ENCODE results near the gene PLCL2.
"Not testable (repeated sequence)": the region's sequence is repeated elsewhere in the genome, so short reads cannot be mapped to it uniquely, and the experiment has no call there.

PLCL2 gene

DNA sequence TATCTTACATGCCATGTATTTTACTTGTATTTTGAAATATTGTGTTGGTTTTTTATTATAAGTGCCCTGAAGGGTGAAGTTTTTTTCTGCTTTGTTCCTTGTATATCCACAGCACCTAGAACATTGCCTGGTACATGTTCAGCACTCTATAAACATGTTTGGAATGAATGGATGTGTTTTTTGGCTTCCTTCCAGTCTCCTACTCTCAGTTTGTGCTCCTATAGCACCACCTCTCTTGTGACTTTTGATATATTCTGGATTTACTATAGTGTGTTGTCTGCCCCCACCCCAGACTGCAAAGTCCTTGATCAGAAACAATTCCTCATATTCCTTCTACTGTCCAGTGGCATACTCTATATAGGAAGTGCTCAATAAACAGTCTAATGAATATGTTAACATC lies 60.6 kb downstream of the PLCL2 start:
- H3K27ac ChIP-seq (ENCODE audit: low read depth, low read length), result no peak overlapping the region
- H3K4me1 ChIP-seq (ENCODE audit: control insufficient read depth, low read length), result no peaks in the 10 kb centered on the region
- 0 out of 2 replicates have a peak, but pooled peaks cover 3% of the 10 kb centered on the region for H3K36me3 ChIP-seq (ENCODE audit: control insufficient read depth, low read length)
- no peak overlapping the region for H3K4me2 ChIP-seq (ENCODE audit: low read length)
- H3K4me3 ChIP-seq (ENCODE audit: low read length), result no peak overlapping the region
- H3K9me3 ChIP-seq (ENCODE audit: control insufficient read depth, insufficient read depth, low read length), result no peaks in the 10 kb centered on the region
- no peaks in the 10 kb centered on the region for H3K27me3 ChIP-seq (ENCODE audit: control insufficient read depth, low read length)
- peaks cover 85% of the 10 kb centered on the region for H3K79me2 ChIP-seq (ENCODE audit: control insufficient read depth, low read length)
- H3F3A ChIP-seq (ENCODE audit: control insufficient read depth, insufficient read depth), result no peaks in the 10 kb centered on the region
- no peaks in the 10 kb centered on the region for H3K9me2 ChIP-seq (replicated peaks; ENCODE audit: control insufficient read depth, low read length)
- H4K20me1 ChIP-seq (ENCODE audit: control insufficient read depth, insufficient read depth, low read depth, low read length), result no peaks in the 10 kb centered on the region
- no peak for TF ChIP-seq EZH2phosphoT487 (IDR thresholded peaks at IDR 0.05; ENCODE audit: borderline replicate concordance, low read length)
- TF ChIP-seq, protein P1, sequence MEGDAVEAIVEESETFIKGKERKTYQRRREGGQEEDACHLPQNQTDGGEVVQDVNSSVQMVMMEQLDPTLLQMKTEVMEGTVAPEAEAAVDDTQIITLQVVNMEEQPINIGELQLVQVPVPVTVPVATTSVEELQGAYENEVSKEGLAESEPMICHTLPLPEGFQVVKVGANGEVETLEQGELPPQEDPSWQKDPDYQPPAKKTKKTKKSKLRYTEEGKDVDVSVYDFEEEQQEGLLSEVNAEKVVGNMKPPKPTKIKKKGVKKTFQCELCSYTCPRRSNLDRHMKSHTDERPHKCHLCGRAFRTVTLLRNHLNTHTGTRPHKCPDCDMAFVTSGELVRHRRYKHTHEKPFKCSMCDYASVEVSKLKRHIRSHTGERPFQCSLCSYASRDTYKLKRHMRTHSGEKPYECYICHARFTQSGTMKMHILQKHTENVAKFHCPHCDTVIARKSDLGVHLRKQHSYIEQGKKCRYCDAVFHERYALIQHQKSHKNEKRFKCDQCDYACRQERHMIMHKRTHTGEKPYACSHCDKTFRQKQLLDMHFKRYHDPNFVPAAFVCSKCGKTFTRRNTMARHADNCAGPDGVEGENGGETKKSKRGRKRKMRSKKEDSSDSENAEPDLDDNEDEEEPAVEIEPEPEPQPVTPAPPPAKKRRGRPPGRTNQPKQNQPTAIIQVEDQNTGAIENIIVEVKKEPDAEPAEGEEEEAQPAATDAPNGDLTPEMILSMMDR (IDR thresholded peaks at IDR 0.05; ENCODE audit: low read depth, low read length, poor library complexity, severe bottlenecking), result no peak

DNA sequence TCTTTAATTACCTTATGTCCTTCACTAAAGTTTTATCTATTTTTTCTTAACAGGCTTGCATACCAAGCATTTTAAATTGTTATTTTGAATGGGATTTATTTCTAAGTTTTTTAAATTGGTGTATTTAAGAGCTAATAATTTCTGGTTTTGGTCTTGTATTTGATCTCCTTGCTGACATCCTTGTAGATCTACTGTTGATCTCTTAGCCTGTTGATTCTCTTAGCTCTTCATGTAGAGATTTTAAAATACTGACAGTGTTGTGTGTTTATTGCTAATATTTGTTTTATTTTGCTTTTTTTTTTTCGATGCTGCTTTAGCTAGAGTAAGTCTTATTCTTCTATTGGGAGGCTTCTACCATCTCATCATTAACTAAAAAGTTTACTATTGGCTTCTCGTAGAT lies 65.5 kb downstream of the PLCL2 start:
- no peaks in the 10 kb centered on the region for H3K4me1 ChIP-seq (ENCODE audit: control insufficient read depth, low read length)
- no peaks in the 10 kb centered on the region for H3K9me2 ChIP-seq (replicated peaks; ENCODE audit: control insufficient read depth, low read length)
- H3K9me3 ChIP-seq (ENCODE audit: control insufficient read depth, insufficient read depth, low read length), result peaks cover 4% of the 10 kb centered on the region; the same call in 1 of the 2 replicates
- peaks cover 74% of the 10 kb centered on the region for H3K79me2 ChIP-seq (ENCODE audit: control insufficient read depth, low read length)
- no peaks in the 10 kb centered on the region for H3K27me3 ChIP-seq (ENCODE audit: control insufficient read depth, low read length)
- H3F3A ChIP-seq (ENCODE audit: control insufficient read depth, insufficient read depth), result no peaks in the 10 kb centered on the region
- H3K4me2 ChIP-seq (ENCODE audit: low read length), result no peak overlapping the region
- H4K20me1 ChIP-seq (ENCODE audit: control insufficient read depth, insufficient read depth, low read depth, low read length), result no peaks in the 10 kb centered on the region
- H3K27ac ChIP-seq (ENCODE audit: low read depth, low read length), result no peak overlapping the region
- peaks cover 3% of the 10 kb centered on the region; the same call in 1 of the 2 replicates for H3K36me3 ChIP-seq (ENCODE audit: control insufficient read depth, low read length)
- no peak overlapping the region for H3K4me3 ChIP-seq (ENCODE audit: low read length)
- no peak for TF ChIP-seq EZH2phosphoT487 (IDR thresholded peaks at IDR 0.05; ENCODE audit: borderline replicate concordance, low read length)
- TF ChIP-seq, protein P1 (IDR thresholded peaks at IDR 0.05; ENCODE audit: low read depth, low read length, poor library complexity, severe bottlenecking), result no peak

DNA sequence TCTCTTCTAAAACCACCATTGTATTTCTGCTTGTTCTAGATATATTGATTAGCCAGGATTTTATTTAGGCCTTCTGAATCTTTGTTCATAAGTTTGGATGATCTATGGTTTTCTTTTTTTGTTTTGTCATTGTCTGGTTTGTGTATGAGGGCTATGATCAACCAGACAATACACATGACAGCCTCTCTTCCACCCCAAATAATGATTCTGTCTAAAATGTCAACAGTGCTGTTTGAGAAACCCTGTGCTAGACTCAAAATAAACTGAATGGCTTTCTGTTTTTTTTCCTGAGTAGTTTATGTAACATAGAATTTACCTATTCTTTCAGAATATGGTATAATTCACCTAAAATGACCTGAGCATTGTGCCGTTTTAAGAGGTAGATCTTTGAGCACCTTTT lies 66.1 kb downstream of the PLCL2 start:
- Histone ChIP-seq H3K9me3 (ENCODE audit: control insufficient read depth, insufficient read depth, low read length) (peaks cover 4% of the 10 kb centered on the region; the same call in 1 of the 2 replicates), H3K9me2 (replicated peaks; ENCODE audit: control insufficient read depth, low read length) (no peaks in the 10 kb centered on the region), H3K79me2 (ENCODE audit: control insufficient read depth, low read length) (peaks cover 69% of the 10 kb centered on the region), H3K27me3 (ENCODE audit: control insufficient read depth, low read length) (no peaks in the 10 kb centered on the region), H3K4me1 (ENCODE audit: control insufficient read depth, low read length) (no peaks in the 10 kb centered on the region), H4K20me1 (ENCODE audit: control insufficient read depth, insufficient read depth, low read depth, low read length) (no peaks in the 10 kb centered on the region), H3K27ac (ENCODE audit: low read depth, low read length) (no peak overlapping the region), H3K36me3 (ENCODE audit: control insufficient read depth, low read length) (peaks cover 3% of the 10 kb centered on the region; the same call in 1 of the 2 replicates), H3K4me2 (ENCODE audit: low read length) (no peak overlapping the region), H3F3A (ENCODE audit: control insufficient read depth, insufficient read depth) (no peaks in the 10 kb centered on the region), H3K4me3 (ENCODE audit: low read length) (no peak overlapping the region)
- TF ChIP-seq, protein P1 (IDR thresholded peaks at IDR 0.05; ENCODE audit: low read depth, low read length, poor library complexity, severe bottlenecking), result no peak
- no peak for TF ChIP-seq EZH2phosphoT487 (IDR thresholded peaks at IDR 0.05; ENCODE audit: borderline replicate concordance, low read length)

DNA sequence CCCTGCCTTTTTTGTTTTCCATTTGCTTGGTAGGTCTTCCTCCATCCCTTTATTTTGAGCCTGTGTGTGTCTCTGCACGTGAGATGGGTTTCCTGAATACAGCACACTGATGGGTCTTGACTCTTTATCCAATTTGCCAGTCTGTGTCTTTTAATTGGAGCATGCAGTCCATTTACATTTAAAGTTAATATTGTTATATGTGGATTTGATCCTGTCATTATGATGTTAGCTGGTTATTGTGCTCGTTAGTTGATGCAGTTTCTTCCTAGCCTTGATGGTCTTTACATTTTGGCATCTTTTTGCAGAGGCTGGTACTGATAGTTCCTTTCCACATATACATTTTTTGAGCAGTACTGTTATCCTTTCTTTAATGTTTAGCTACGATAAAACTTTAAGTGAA lies 73.1 kb downstream of the PLCL2 start:
- not testable (repeated sequence) for H3K27me3 ChIP-seq (ENCODE audit: control insufficient read depth, low read length); H4K20me1 ChIP-seq (ENCODE audit: control insufficient read depth, insufficient read depth, low read depth, low read length); H3K9me3 ChIP-seq (ENCODE audit: control insufficient read depth, insufficient read depth, low read length); H3K27ac ChIP-seq (ENCODE audit: low read depth, low read length); H3K4me2 ChIP-seq (ENCODE audit: low read length); H3F3A ChIP-seq (ENCODE audit: control insufficient read depth, insufficient read depth); H3K9me2 ChIP-seq (replicated peaks; ENCODE audit: control insufficient read depth, low read length); H3K36me3 ChIP-seq (ENCODE audit: control insufficient read depth, low read length); H3K4me1 ChIP-seq (ENCODE audit: control insufficient read depth, low read length); H3K4me3 ChIP-seq (ENCODE audit: low read length)
- H3K79me2 ChIP-seq (ENCODE audit: control insufficient read depth, low read length), result peaks cover 57% of the 10 kb centered on the region
